ENCODE measurements around the gene HNRNPA3.
"Not testable (repeated sequence)": the region's sequence is repeated elsewhere in the genome, so short reads cannot be mapped to it uniquely, and the experiment has no call there.

The HNRNPA3 gene

GRCh38 chr2:177234267-177234666 is 21.7 kb downstream of the HNRNPA3 start:
- no peak for DNase-seq

DNA sequence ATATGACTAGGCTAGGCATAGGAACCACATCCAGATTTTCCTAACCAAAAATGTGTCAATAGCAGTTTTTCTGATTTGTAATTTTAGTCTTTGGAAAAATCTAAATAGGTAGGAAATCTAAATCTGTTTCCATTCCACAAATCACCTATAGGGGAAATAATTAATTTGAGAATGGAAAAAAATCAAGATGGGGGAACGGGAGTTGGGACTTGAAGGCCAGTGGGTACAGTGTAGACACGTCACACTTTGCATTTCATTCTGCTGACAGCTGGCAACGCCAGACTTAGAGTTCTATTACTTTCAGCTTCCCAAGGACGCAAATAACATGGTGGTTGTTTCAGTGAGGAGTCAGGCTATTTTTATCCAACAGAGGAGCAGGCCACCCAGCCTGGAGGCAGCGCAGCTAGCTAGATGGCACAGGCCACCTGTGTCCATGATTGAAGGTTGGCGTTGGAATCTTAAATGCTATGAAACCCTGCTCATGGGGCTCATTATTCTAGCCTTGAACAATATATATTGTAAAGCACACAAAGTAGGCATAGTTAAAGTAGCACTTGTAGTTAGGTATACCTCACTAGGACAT is 23.4 kb downstream of the HNRNPA3 start:
- DNase-seq, result no peak

GRCh38 chr2:177237932-177238331 is 25.3 kb downstream of the HNRNPA3 start:
- no peak for DNase-seq

DNA sequence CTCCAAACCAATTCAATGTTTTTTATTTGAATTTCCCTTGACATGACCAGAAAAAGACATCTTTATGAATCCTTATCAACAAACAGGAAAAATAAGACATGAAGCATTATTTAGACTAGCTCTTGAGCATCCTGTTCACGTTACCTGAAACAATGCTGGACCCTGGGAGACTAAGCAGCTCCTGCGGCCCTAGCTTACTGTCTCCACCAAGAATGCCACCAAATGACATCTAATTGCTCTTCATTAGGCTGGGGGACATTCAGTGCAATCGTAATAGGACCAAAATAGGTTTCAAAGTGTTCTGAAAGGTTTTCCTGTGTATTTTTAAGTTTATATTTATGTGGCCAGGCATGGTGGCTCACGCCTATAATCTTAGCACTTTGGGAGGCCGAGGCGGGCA is 26.5 kb downstream of the HNRNPA3 start:
- DNase-seq, result no peak

DNA sequence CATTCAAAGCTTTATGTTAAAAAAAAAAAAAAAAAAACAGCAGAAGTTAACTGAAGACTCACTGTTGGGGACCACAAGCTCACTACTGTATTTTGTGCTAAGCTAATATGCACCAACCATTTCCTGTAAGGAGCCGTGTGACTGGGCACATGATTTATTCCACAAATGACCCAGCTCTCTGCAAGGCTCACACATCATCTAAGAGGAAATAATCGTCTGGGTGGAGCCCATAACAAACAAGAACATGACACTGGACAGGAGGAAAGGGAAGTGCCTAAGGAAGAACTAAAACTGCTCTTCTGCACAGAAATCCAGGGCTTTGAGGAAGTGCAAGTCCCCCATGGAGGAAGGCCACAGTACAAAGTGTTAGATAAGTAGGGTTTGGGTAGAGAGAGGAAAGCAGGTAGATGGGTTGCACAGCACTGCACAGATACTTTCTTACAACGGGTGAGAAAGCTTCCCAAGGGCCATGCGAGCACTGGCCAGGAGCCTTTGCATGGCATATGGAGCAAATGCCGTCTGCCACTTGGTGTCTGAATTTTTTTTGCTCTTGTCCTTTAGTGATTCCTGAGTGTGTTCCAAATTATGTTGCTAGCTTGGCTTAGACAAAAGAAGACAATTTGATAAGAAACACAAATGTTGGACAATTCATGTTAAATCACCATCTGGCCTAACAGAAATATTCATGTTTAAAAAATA is 27.5 kb downstream of the HNRNPA3 start:
- DNase-seq, result peak in 1 of 5 donors; percentile 70

- DNase-seq, result no peak
Measured at GRCh38 chr2:177241711-177242120, 29.1 kb downstream of the HNRNPA3 start.

- peak in 1 of 5 donors; percentile 22 for DNase-seq
Measured at GRCh38 chr2:177242121-177242987, 29.8 kb downstream of the HNRNPA3 start.

GRCh38 chr2:177243073-177243472 is 30.5 kb downstream of the HNRNPA3 start:
- DNase-seq, result no peak

DNA sequence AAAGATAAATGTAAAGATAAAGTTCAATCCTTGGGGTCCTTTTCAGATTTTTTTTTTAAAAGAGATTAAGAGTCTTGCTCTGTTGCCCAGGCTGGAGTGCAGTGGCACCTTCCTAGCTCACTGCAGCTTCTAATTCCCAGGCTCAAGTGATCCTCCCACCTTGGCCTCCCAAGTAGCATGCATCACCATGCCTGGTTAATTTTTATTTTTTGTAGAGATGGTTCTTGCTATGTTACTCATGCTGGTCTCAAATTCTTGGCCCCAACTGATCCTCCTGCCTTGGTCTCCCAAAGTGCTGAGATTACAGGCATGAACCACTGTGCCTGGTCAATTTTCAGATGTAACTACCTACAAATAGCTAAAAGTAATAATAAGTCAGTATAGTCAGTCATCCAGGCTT is 30.9 kb downstream of the HNRNPA3 start:
- no peak for DNase-seq

GRCh38 chr2:177244244-177244771 is 31.7 kb downstream of the HNRNPA3 start:
- no peak for DNase-seq

- DNase-seq, result no peak
Measured at GRCh38 chr2:177245010-177245422, 32.4 kb downstream of the HNRNPA3 start.

- no peak for DNase-seq
Measured at GRCh38 chr2:177246000-177246399, 33.4 kb downstream of the HNRNPA3 start.

- DNase-seq, result not testable (repeated sequence)
Measured at GRCh38 chr2:177246523-177247030, 34.0 kb downstream of the HNRNPA3 start.

DNA sequence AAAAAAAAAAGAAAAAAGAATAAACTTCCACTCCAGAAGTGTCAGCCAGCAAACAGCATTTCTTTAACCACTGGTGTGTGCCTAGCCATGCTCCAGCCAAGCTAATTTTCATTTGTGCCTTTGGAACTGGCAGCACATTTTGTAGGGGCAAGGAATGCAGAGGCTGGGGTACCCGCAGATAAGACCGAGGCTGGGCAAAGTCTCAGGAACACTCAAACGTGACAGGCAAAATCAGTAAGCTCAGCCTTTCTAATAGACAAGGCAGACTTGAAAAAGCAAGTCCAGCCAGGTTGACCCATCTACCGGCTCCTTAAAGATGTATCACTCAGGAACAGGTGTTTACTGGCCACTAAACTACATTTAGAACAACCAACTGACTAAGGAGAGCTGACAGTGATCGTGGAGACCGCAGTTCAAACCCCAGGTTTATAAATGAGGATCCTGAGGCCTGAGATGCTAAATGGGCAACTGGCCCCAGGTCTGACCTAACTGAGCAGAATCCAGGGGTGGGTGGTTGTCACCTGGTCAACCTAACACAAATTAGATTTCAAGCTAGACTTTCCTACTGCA is 35.2 kb downstream of the HNRNPA3 start:
- no peak for DNase-seq

- no peak for DNase-seq
Measured at GRCh38 chr2:177249038-177249437, 36.4 kb downstream of the HNRNPA3 start.

DNA sequence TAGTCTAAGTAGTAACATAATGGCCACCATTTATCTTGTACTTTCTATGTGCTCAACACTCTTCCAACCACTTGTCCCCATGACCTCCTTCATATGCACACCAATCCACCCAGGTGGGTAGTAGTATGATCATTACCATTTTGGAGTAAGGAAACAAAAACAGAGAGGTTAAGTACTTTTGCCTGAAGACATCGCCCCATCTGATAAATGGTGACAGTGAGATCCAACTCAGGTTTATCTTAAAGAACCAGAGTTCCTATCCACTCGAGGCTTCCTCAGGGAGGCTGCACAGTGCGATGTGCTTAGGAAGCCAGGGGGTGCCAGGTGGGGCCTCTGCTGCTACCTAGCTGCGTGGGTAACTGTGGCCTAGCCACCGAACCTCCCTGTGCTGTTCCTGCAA is 37.9 kb downstream of the HNRNPA3 start:
- no peak for DNase-seq

- DNase-seq, result no peak
Measured at GRCh38 chr2:177251165-177251542, 38.6 kb downstream of the HNRNPA3 start.

GRCh38 chr2:177252808-177253531 is 40.4 kb downstream of the HNRNPA3 start:
- no peak for DNase-seq

GRCh38 chr2:177253704-177254103 is 41.1 kb downstream of the HNRNPA3 start:
- no peak for DNase-seq

- no peak for DNase-seq
Measured at GRCh38 chr2:177254433-177255226, 42.0 kb downstream of the HNRNPA3 start.

DNA sequence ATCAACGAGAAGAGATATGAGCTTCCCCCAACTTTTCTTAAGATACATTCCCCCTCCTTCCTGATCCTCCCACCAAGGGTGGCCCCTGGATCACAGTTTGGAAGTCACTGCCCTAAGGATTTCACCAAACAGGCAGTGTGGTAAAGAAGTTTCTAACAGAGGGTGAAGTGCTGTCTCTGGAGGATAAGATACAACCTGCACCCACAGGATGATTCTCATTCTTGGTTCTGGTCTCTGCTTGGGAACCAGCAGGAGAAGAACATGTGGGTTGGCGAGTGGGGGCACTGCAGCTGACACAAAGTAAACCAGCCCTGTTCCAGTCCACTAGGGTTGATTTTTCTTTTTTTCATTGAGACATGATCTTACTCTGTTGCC is 42.6 kb downstream of the HNRNPA3 start:
- DNase-seq, result no peak
